Immature natural killer cell (primary cell): ENCODE data around the gene CHERP. TPM values are rescaled to one million over a fixed set of nuclear protein-coding genes. Genes with fewer than 3 reads are reported as not detected.

Experiments used
- DNase-seq, 3 donors: peaks; one replicate each; pipeline ENCODE4 v3.0.0; 2022; ENCODE audit warnings: mixed read lengths in 1 of 3
- H3K27ac Mint-ChIP-seq, 6 donors: one replicate each; pipeline ENCODE4 v1.8.0; 2020; ENCODE audit warnings: mixed read lengths in 6 of 6, mild to moderate bottlenecking in 5 of 6, inconsistent platforms in 4 of 6, moderate library complexity in 3 of 6
- H3K27me3 Mint-ChIP-seq, 3 donors: one replicate each; pipeline ENCODE4 v1.8.0; 2020 to 2021; ENCODE audit warnings: low read depth in 3 of 3, mild to moderate bottlenecking in 3 of 3, mixed read lengths in 3 of 3, moderate library complexity in 3 of 3, inconsistent platforms in 1 of 3
- H3K36me3 Mint-ChIP-seq, 3 donors: one replicate each; pipeline ENCODE4 v1.8.0; 2020; ENCODE audit warnings: mixed read lengths in 3 of 3, inconsistent platforms in 2 of 3, mild to moderate bottlenecking in 2 of 3
- H3K4me1 Mint-ChIP-seq, 2 donors: one replicate each; pipeline ENCODE4 v1.8.0; 2020; ENCODE audit warnings: inconsistent platforms in 2 of 2, mild to moderate bottlenecking in 2 of 2, mixed read lengths in 2 of 2, moderate library complexity in 1 of 2
- H3K4me3 Mint-ChIP-seq, 5 donors: one replicate each; pipeline ENCODE4 v1.8.0; 2020; ENCODE audit warnings: mild to moderate bottlenecking in 5 of 5, mixed read lengths in 5 of 5, inconsistent platforms in 3 of 5, moderate library complexity in 3 of 5
- H3K9me3 Mint-ChIP-seq, 6 donors: one replicate each; pipeline ENCODE4 v1.8.0; 2020; ENCODE audit warnings: mild to moderate bottlenecking in 6 of 6, mixed read lengths in 6 of 6, inconsistent platforms in 4 of 6, moderate library complexity in 3 of 6
- polyA plus RNA-seq, 3 donors: library from polyadenylated mRNA; unstranded; fragments of 300-500 nt; fragmentation: Illumina TruSeq; gene quantifications; one replicate each; pipeline ENCODE4 v1.2.3, GENCODE V29; 2021

Gene CHERP
- polyA plus RNA-seq, 3 donors from 2014 or later = 1.6 to 19.9 (median 3.4) TPM

DNA sequence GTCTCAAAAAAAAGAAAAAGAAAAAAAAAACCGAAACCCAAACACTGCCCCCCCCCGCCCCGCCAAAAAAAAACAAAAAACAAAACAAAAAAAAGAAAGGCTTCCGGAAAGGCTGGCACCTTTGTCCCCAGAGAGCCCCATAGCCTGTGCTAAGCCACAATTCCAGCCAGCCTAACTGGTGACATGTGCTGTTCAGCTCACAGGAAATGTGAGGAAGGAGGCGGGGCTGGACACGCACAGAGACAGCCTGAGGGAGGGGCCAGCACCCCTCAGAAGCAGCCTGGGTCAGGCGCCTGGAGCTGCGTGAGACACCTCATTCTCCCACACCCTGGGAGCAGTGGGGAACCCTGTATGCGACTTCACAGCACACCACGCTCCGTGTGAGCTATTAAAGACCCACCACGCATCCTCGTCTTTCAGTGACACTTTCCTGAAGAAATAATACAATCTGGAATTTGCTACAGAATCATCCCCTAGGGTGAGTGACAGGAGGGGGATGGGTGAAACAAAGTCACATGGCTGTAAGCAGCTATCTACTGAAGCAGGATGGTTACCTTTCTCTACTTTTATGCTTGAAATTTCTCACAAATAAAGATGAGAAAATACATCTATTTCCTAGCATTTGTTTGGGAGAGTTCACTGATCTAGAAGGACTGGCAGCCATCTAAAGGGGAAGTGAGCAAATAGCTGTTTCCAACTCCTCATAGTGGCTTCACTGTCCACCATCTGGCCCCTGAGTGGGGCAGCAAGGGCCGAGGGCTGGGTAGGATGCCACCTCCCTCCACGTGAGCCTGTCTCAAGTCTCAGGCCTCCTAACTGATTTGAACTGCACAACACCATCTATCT is 42.2 kb upstream of the CHERP start:
- Mint-ChIP-seq H3K36me3 (no peaks in the 10 kb centered on the region), H3K27me3 (peaks cover 23 to 43% (median 35%) of the 10 kb centered on the region in 3 donors), H3K4me3 (peak overlapping the region; percentile 76 to 87 (median 84)), H3K9me3 (no peaks in the 10 kb centered on the region), H3K27ac (peak overlapping the region; percentile 90 to 98 (median 96)), H3K4me1 (peaks cover 85 to 88% of the 10 kb centered on the region in 2 donors)
- DNase-seq = peak; percentile 98

DNA sequence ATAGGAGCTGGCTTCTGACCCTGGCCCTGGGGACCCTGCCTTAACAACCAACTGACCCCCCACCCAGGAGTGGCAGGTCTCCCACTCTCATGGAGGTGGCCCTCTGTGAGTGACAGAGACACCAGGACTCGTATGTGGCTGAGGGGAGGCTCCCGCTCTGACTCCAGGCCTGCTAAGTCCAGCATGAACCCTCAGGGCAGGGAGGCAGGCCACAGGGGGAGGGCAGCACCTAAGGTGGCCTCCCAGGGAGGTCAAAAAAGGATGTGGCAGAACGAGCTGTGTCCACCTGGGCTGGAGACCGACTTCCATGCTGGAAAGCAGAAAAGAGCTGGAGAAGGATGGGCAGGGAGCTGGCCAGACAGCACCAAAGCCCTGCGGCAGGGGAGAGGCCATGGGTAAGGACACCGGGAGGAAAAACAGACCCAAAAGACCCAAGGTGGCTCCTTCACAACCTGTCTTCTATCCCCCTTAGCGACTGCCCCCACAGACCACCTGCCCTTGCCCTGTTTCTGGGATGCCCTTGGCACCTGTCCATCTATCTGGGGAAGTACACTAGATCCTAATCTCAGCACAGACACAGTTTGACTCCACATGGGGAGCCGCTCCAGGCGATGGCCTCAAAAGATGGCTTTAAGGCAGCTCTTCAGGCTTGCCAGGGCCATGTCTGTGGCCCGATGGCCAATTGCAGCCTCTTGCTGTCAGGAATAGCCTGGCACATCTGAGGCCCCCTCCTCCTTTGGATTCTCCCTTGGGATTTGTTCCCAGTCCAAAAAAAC is 40.4 kb upstream of the CHERP start:
- DNase-seq = no peak
- peak overlapping the region in 4 of 5 donors; percentile 35 to 84 (median 48) for H3K4me3 Mint-ChIP-seq
- H3K27ac Mint-ChIP-seq = peak overlapping the region; percentile 81 to 98 (median 96)
- no peaks in the 10 kb centered on the region for H3K9me3 Mint-ChIP-seq
- peaks cover 26 to 36% (median 30%) of the 10 kb centered on the region in 3 donors for H3K27me3 Mint-ChIP-seq
- peaks cover 78% of the 10 kb centered on the region in 2 donors for H3K4me1 Mint-ChIP-seq
- peaks cover 0 to 4% (median 0%) of the 10 kb centered on the region in 3 donors for H3K36me3 Mint-ChIP-seq

DNA sequence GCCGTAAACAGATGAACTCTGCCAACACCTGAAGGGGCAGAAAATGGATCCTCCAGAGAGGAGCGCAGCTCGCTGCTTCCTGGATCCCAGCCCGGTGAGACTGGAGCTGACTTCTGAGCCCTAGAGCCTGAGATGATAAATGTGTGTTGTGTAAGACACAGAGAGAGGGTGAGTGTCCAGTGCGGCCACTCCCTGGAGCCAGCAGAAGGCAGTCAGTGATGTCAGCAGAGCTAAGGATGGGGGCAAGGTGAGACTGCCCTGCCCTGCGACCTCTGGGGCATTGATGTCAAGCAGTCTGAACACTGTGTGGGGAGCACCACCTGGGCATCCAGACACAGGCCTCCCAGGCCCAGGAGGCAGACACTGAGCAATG is 39.7 kb upstream of the CHERP start:
- peaks cover 0 to 4% (median 0%) of the 10 kb centered on the region in 3 donors for H3K36me3 Mint-ChIP-seq
- DNase-seq = no peak
- peaks cover 71 to 72% of the 10 kb centered on the region in 2 donors for H3K4me1 Mint-ChIP-seq
- no peaks in the 10 kb centered on the region for H3K9me3 Mint-ChIP-seq
- H3K27me3 Mint-ChIP-seq = peaks cover 25 to 32% (median 27%) of the 10 kb centered on the region in 3 donors
- H3K4me3 Mint-ChIP-seq = peak overlapping the region in 4 of 5 donors; percentile 27 to 58 (median 36)
- H3K27ac Mint-ChIP-seq = peak overlapping the region in 5 of 6 donors; percentile 34 to 95 (median 87)

GRCh38 chr19:16581145-16581970 is 39.1 kb upstream of the CHERP start:
- peak overlapping the region in 5 of 6 donors; percentile 76 to 95 (median 87) for H3K27ac Mint-ChIP-seq
- H3K9me3 Mint-ChIP-seq = no peaks in the 10 kb centered on the region
- no peak for DNase-seq
- peak overlapping the region in 3 of 5 donors; percentile 27 to 58 (median 33) for H3K4me3 Mint-ChIP-seq
- H3K27me3 Mint-ChIP-seq = peaks cover 24 to 30% (median 30%) of the 10 kb centered on the region in 3 donors
- H3K4me1 Mint-ChIP-seq = peaks cover 66 to 68% of the 10 kb centered on the region in 2 donors
- H3K36me3 Mint-ChIP-seq = peaks cover 0 to 4% (median 0%) of the 10 kb centered on the region in 3 donors

DNA sequence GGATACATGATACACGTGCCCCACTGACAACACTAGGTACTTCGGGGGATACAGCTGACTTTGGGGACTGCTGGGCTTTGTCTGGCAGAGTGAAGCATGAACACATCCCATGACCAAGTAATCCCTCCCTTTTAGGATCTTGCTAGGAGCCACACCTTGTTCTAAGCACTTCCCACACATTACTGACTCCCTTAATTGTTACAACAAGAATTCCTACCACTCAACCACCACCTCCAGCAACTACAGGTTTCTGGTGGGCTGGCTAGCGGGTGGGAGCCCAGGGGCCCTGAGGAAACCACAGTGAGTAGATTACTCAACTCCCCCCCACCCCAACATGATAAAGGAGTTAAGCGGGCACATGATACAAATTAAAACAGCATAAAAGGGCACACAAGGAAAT is 37.1 kb upstream of the CHERP start:
- no peak for DNase-seq
- Mint-ChIP-seq H3K36me3 (peaks cover 0 to 12% (median 0%) of the 10 kb centered on the region in 3 donors), H3K4me3 (no peak overlapping the region), H3K27ac (peak overlapping the region; percentile 59 to 75 (median 64)), H3K27me3 (peaks cover 23 to 24% (median 23%) of the 10 kb centered on the region in 3 donors), H3K9me3 (no peaks in the 10 kb centered on the region), H3K4me1 (peaks cover 58 to 63% of the 10 kb centered on the region in 2 donors)

- DNase-seq = no peak
- Mint-ChIP-seq H3K27me3 (peaks cover 16 to 20% (median 19%) of the 10 kb centered on the region in 3 donors), H3K36me3 (peaks cover 0 to 12% (median 0%) of the 10 kb centered on the region in 3 donors), H3K27ac (peak overlapping the region in 4 of 6 donors; percentile 17 to 73 (median 59)), H3K4me1 (peaks cover 58 to 63% of the 10 kb centered on the region in 2 donors), H3K9me3 (no peaks in the 10 kb centered on the region), H3K4me3 (no peak overlapping the region)
Measured at GRCh38 chr19:16577531-16577985, 35.3 kb upstream of the CHERP start.

DNA sequence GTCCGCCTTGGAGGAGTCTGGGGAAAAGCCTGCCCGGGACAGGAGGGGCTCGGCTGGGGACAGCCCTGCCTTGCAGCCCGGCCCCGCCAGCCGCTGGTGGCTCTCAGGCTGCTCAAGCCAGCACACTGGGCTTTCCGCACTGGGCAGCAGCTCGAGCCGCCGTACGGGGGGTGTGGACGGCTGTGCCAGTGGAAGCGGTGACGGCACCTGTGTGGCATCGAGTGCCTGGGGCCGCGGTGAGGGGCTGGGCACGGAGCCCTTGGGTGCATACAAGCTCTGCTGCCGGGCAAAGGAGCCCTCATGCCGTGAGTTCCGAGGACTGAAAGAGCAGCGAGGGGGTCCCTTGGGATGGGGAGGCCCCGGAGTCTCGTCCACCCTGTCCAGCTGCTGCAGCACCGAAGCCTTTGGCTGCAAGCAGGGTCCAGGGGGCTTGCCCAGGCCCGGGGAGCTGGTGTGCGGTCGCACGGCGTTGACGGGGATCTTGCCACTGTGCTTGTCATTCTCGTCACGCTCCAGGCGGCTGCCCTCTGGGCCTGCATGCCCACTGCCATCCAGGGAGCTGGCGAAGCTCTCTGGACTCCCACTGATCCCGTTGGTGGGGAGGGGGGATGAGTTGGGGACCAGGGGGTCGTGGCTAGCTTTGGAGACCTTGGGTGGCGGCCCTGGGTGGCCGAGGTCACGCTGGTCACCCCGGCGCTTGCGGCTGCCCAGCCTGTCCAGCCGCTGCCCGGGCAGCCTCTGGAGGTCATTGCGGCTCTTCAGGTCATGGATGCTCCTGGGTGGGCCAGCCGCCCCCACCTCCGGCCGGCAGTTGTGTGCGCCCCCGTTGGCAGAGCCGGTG is 34.7 kb upstream of the CHERP start:
- Mint-ChIP-seq H3K4me1 (peaks cover 54 to 62% of the 10 kb centered on the region in 2 donors), H3K9me3 (no peaks in the 10 kb centered on the region), H3K27me3 (peaks cover 17 to 24% (median 21%) of the 10 kb centered on the region in 3 donors), H3K36me3 (peaks cover 0 to 12% (median 0%) of the 10 kb centered on the region in 3 donors), H3K27ac (no peak overlapping the region), H3K4me3 (no peak overlapping the region)
- no peak for DNase-seq

DNA sequence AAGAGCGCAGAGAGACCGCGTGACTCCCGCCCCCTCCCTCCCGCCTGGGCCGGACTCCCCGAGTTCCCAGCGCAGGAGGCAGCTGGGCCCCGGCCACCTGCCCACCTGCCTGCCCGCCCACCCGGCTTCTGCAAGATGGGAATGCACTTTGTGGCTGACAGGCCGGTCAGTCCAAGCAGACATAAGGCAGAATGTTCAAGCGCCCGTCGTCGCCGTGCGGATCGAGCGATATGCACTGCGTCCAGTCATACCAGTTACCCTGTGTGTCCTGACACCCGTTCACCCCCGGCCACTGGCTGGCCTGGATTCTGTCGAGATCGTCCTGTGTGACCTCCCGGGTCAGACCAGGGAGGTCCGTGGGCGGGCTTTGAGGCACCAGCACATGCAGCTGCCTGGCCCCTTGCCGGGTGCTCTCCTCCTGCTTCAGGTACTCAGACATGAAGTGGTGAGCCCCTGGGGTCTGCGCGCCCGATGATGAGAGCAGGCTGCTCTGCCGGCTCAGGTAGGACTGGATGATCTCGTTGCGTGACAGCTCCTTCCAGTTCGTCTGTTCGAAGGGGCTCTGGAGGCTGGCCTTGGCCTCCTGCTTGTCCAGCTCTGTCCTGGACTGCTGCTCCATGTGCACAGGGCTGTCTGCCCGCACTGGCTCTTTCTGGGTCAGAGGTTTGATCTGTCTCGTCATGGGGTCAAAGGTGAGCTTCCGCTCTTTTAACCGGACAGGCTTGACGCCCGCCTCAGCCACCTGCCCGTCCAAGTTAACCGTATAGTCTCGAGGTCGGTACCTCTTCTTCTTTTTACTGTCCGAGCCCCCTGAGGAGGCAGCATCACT is 33.8 kb upstream of the CHERP start:
- H3K4me3 Mint-ChIP-seq = peak overlapping the region in 1 of 5 donors; percentile 12
- H3K36me3 Mint-ChIP-seq = peaks cover 0 to 12% (median 0%) of the 10 kb centered on the region in 3 donors
- no peaks in the 10 kb centered on the region for H3K9me3 Mint-ChIP-seq
- H3K27me3 Mint-ChIP-seq = peaks cover 18 to 25% (median 22%) of the 10 kb centered on the region in 3 donors
- H3K27ac Mint-ChIP-seq = peak overlapping the region in 2 of 6 donors; percentile 50 to 97
- DNase-seq = no peak
- H3K4me1 Mint-ChIP-seq = peaks cover 55 to 66% of the 10 kb centered on the region in 2 donors

GRCh38 chr19:16575282-16575681 is 33.0 kb upstream of the CHERP start:
- Mint-ChIP-seq H3K9me3 (no peaks in the 10 kb centered on the region), H3K36me3 (peaks cover 0 to 12% (median 0%) of the 10 kb centered on the region in 3 donors), H3K4me3 (peak overlapping the region in 1 of 5 donors; percentile 17), H3K27me3 (peaks cover 18 to 26% (median 22%) of the 10 kb centered on the region in 3 donors), H3K4me1 (peaks cover 60 to 70% of the 10 kb centered on the region in 2 donors), H3K27ac (peak overlapping the region; percentile 46 to 99 (median 96))
- no peak for DNase-seq

- Mint-ChIP-seq H3K9me3 (no peaks in the 10 kb centered on the region), H3K4me3 (peak overlapping the region; percentile 52 to 99 (median 90)), H3K36me3 (peaks cover 0 to 19% (median 0%) of the 10 kb centered on the region in 3 donors), H3K27ac (peak overlapping the region; percentile 94 to 100 (median 98)), H3K27me3 (peaks cover 19 to 21% (median 20%) of the 10 kb centered on the region in 3 donors), H3K4me1 (peaks cover 54 to 57% of the 10 kb centered on the region in 2 donors)
- no peak for DNase-seq
Measured at GRCh38 chr19:16573925-16574324, 31.7 kb upstream of the CHERP start.

- Mint-ChIP-seq H3K4me3 (peak overlapping the region; percentile 90 to 99 (median 97)), H3K4me1 (peaks cover 51 to 52% of the 10 kb centered on the region in 2 donors), H3K36me3 (peaks cover 0 to 18% (median 0%) of the 10 kb centered on the region in 3 donors), H3K27me3 (peaks cover 19 to 21% (median 20%) of the 10 kb centered on the region in 3 donors), H3K27ac (peak overlapping the region; percentile 94 to 100 (median 98)), H3K9me3 (no peaks in the 10 kb centered on the region)
- DNase-seq = no peak
Measured at GRCh38 chr19:16573296-16573695, 31.1 kb upstream of the CHERP start.
